ENCODE data around the gene PNKD.

Gene PNKD

GRCh38 chr2:218273908-218274249 is 3.6 kb downstream of the PNKD start:
- no peak for DNase-seq

GRCh38 chr2:218274586-218274985 is 4.3 kb downstream of the PNKD start:
- no peak for DNase-seq

DNA sequence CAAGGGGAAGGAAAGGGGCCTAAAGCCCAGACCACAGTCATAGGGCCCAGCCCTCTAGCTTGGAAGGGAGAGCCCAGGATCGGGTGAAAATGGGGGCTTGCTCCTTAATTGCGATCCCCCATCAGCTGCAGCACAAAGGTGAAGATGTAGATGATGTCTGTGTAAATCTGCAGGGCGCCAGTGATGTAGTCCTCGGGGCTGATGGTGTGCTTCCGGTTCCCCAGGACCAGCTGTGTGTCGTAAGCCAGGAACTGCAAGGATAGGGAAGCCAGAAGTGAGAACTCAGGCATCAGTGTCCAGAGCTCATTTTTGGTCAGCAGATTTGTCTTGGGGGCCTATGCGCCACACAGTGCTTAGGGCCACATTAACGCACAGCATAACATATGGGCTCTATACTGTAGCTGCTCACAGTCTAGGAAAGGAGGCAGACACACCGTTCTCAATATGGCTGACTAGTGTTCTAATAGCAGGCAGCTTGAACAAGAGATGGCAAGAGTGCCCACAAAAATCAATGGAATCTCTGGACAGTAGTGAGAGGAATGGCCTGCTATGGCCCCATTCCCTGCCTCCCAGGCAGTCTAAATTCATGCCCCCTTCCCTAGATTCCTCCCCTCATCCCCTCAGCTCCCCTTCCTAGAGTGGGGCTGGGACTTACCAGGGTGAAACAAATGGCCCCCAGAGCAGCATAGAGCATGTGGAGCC is 5.2 kb downstream of the PNKD start:
- DNase-seq = no peak

DNA sequence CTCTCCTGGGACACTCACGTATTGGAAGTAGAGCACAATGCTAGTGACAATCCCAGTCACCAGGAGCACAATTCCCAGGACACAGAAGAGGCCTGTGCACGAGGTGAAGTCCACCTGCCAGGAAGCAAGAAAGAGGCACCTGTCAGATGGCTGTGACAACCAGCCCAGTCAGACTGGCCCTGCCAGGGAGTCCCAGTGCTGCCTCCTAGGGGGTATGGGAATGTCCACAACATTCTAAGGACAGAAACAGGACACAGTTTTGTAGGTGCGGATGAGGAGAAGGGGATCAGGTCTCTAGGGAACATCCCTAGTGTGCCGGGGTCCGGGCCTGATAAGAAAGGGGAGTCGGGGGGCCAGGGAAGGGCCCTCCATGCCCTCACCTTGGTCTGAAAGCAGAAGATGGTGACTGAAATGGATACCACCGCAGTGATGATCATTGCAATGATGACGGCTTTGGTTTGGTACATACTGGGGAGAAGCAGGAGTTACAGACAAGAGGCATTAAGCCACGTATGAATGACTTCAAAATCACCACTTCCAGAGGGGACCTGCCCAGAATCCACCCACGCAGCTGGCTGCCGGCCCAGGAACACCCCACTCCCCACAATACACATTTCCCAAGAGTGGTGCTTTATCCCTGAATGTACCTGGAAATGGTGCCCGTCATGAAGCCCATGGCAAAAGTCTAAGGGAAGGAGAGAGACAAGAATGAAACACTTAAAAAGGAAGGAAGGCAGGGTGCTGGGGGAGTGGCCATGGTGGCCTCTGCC is 6.9 kb downstream of the PNKD start:
- no peak for DNase-seq

GRCh38 chr2:218277921-218278320 is 7.6 kb downstream of the PNKD start:
- DNase-seq = no peak

DNA sequence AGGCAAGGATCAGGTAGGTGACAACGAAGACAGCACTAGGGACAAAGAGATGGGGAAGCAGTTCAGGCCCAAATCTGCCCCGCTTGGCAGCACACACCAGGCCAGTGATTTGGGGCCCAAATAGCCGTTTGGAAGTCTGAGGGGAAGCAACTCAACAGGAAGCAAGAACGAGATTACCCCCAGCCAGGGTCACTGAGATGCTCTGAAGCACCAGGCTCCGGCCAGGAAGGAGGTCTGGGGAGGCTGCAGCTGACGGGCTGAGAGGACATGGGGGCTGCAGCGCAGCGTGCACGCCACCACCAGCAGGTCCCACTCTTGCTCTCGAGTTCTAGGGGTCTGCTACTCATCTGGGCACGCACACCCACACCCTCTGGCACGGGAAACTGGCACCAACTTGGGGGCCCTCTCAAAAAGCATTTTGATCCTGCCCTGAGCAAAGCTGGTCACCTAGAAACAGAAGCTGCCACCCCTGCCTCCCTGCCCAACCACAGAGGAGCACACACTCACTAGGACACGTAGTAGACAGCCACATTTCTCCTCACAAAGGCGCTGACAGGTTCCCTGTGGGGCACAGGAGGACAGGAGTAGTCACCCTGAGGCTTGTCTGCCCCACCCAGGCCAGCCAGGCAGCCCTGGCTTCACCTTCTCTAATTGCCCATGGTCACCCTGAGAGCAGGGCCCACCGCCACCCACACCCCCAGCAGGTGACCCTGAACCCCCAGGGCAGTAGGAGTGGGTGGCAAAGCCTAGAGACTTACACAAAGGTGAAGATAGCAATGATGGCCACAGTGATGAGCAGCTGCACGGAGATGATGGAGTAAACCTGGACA is 8.4 kb downstream of the PNKD start:
- DNase-seq = no peak

DNA sequence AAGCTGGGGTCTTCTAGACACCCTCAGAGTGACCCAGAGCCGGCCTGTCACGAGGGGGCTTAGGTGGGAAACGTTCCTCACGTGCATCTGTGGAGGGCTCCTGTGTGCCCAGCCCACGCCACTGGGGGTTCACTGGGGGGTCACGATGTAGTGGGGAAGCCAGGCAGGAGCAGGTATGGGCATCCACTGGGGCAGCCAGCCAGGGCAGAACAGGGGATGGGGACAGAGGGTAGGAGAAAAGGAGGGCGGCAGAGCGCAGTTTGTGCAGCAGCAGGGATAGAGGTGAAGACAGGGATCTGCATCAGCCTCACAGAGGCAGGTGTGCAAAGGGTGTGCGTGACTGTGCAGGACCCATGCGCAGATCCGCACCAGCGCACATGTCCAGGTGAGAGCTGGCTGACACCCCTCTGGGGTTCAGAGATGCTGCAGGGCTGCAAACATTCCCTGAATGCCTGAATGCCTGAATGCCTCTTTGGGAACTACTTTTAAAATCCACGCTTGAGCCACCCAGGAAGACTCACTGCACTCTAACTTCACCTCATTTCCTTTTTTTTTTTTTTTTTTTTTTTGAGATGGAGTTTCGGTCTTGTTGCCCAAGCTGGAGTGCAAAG is 10.0 kb downstream of the PNKD start:
- no peak for DNase-seq

GRCh38 chr2:218281449-218281848 is 11.1 kb downstream of the PNKD start:
- DNase-seq = no peak

DNA sequence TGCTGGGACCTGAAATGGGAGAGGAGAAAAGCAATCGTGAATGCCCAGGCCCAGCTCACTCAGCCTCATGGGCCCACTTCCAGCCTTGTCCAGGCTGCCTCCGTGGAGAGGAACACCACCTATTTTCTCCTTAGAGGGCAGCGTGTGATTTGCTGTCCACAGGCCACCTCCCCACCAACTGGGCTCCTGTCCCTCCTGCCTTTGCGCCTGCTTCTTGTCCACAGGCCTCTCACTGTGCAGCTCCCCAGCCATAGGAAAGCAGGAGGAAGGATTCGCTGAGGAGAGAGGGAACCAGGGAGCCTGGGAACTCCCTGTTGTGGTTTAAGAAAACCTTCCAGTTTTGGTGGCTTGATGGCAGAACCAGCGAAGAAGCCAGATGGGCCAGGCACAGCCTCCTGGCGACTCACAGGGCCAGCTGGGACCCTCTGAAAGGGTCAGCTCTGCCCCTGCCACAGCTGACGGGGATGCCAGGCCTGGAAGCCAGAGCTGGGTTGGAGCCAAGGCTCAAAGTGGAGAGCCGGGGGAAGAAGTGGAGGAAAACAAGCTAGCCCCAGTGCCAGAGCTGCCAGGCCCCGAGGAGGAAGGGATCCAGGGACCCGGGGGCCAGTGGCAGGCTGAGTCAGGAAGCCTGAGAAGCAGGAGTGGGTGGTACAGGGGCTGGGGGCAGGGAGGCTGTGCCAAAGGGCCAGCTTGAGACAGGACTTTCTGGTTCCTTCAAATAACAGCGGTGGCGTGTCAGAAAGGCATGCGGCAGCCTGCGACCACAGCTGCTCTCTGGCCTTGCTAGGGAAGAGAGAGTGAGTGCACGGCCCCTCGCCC is 12.1 kb downstream of the PNKD start:
- DNase-seq = no peak

- no peak for DNase-seq
These were observed 13.9 kb downstream of the PNKD start for GRCh38 chr2:218284106-218284811.

DNA sequence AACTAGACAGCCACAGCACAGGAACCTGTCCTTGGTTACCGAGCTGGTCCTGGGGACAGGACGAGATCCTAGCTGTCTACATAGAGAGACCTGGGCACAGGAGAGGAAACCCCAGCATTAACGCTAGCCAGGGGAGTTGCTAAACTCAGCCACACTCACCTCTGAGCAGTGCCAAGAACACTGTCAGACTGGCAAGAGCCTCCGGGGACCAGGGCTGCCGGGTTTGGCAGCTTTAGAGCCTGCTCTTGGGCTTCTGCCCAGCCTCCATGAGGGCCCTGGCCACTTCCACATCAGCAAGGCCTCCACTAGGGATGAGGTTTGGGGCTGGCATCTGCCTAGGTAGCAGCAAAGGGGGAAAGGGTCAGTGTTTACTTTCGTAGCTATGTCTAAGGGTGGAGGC is 15.3 kb downstream of the PNKD start:
- no peak for DNase-seq

- DNase-seq = no peak
These were observed 16.5 kb downstream of the PNKD start for GRCh38 chr2:218286570-218287459.

DNA sequence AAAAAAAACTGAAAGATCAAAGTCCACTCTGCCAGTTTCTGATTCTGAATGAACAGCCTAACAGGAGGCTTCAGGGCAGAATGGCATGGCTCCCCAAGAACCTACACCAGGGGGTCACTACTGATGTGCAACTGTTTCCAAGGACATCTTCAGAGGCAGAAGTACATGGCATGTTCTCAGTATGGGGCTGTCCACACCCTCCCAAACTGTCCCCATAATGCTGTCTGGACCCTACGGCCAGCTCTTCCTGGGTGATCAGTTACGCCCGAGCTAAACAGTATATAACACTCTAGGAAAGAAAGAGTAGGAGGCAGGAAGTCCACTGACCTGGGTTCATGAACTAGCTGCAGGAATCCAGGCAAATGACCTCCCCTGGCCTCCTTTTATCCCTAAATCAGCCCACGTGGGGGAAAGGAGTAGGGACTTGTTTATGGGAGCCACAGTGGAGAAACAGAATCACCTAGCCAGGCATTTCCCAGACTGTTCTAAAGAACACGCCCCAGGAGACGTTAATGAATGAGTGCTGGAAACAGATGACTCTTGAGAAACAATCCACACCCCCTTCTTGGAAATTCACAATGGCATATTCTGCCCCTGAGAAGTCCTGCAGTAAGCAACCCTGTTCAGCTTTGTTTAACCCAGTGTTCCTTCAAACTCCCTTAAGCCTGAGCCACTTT is 19.5 kb downstream of the PNKD start:
- DNase-seq = no peak

DNA sequence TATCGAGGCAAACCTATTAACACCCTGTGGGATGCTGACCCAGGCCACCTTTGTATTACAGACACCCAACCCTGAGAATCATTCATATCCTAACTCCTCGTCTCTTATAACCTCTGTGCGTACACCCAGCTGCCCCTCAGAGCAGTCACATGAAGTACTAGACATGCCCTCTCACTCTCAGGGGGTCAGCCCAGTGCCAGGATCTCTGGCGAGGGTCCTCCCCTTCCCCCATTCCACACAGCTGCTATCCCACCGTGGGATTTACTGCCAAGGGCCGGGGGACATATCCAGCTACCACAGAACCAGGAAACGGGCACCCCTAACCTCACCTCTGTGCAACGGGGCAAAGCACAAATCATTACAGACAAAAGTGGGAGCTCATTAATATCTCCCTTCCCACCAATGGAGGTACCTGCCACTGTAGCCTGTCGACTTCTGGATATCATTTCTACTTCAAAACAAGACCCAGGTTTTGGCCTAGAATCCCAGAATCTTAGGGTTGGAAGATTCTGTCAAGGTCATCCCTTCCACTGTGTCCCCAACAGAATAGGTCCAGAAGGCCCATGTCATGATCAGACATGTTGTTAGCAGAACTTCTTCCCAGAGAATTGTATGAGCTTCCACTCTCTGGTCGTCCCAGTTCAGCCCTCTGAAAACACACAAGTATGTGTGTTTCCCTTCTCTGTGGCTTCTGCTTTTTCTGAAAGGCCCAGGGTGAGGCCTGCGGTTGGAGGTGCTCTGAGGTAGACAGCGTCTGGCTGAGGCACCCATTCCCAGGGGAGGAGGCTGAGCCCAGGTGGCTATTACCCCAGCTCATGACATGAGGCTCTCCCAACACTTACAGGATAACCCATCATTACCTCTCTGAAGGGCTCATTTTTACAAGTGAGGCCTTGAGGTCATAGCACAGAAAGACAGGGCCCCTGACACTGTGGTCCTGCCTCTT is 20.3 kb downstream of the PNKD start:
- DNase-seq = no peak

GRCh38 chr2:218291318-218292047 is 21.2 kb downstream of the PNKD start:
- DNase-seq = no peak

DNA sequence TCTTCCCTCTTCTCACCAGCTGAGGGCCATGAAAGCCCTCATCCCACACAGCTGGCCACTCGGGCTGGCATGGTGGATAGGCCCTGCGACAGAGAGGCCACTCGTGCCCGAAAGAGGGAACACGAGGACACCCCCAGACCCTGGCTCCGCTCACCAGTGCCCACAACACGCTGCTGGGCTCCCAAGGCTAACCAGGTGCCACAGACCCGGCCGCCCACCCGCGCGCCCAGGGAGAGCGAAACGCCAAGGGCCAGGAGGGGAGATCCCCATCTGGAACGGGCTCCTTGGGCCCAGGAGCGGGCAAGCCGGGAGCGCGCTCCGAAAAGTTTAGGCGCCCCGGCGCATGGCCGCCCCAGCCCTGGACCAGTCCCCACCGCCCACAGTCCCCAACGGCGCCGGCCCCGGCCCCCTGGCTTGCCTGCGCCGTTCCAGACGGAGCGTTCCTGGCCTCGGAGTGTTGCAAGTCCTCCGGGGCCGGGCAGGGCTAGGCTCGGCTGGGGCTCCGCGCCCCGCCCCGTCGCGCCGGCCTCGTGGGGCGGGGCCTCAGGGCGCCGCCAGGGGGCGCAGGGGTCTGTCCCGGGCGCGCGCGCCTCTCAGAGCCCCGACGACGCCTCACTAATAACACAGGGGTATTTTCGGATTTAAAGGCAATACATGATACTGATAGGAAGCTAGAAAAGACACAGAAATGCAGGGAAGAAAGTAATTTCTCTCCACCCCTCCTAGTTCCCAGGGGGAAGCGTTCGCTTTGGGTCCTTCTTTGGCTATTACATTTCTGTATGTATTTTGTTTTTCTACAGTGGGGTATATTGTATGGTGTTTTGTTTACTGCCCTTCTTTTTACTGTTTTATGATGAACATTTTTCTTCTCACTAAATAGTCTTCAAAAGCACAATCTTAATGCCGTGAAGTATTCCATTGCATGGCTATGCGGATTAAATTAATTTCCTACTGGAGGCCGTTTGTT is 22.0 kb downstream of the PNKD start, which contains the start of gene TMBIM1:
Gene TMBIM1 (minus strand): TSS at position 456 of the 967 bp plus-strand sequence. CDS start 10,362 bp downstream, outside the sequence.
- no peak for DNase-seq

Measured in NCI-H524 treated with DMSO at 0.1 percent for 48 hours (cell line).